GM21786 (cell line): Measurements from ENCODE around the gene PPP1R18.

Experiments used
- ATAC-seq: cut with Tn5 transposase; IDR thresholded peaks from one replicate; pipeline ENCODE4 v1.9.1; 2021; ENCODE audit not compliant: unreplicated experiment

Gene PPP1R18

GRCh38 chr6:30689985-30690384 is 3.5 kb upstream of the PPP1R18 start:
- ATAC-seq, result no peak

DNA sequence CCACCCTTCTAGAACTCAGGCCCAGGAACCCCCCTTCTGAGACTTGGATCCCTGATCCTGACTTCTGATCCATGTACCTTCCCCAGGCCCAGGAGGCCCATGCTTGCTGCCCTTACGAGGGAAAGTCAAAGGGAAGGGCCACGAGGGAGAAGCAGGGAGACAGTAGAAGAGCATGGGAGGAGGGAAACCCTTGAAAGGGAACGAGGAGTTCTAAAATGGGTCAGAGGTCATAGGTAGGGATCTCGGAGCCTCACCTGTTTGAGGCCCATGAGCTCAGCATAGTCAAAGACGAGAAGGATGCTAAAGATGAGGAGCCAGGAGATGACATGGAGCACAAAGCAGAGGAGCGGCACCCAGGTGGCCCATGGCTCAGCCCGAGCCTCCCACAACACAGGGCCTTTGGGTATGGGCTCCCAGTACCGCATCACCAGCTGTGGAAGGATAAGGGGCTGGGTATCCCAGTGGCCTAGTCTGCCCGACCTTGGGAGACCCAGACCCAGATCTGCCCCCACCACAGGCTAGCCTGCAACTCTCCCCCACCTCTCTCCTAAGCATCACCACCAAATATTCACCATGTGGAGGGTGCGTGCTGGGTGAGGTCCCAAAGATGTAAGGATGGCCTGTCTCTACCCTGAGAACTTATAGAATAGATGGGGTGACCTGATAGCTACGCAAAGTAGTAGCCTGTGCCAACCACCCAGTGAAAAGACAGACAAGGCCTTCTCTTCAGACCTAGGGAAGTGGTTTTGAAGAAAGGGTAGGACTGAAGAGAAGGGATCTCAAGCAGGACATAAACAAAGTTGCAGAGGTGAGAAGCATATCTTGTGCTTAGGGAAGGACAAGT is 2.8 kb upstream of the PPP1R18 start:
- ATAC-seq, result no peak

- no peak for ATAC-seq
Observed at GRCh38 chr6:30688569-30688968, 2.1 kb upstream of the PPP1R18 start.

DNA sequence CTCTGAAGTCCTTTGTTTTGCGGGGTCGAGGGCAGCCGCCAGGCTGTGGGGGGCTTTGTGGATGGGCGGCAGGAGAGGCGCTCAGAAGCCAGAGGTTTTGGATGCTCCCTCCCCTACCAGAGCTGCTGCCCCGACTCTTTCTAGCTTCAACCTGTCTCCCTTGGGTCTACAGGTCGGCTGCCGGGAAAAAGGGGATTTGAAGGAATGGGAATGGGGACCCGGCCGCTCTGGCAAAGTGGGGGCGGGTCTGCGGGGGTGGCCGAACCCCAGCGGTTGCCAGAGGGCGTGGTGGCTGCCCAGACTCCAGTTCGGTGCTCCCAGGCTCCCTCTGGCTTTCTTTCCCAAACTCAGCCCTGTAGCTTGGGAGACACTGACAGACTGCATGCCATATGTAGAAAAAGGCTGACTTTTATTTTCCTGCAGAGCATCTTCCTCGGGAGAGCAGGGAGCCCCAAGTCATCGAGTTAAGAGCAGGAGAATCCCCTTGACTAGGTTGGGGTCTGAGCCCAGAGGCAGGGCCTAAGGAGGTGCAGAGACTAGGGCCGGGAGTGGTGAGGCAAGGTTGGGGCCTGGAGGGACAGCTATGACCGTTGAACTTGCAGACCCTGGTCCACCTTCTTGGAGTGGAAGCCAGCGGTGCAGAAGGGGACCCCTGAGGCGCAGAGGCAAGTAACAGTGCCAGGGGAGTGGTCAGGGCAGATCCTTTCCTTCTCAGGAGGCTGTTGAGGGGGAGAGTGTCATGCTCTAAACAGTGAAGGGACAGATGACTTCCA is 1.4 kb upstream of the PPP1R18 start:
- no peak for ATAC-seq

DNA sequence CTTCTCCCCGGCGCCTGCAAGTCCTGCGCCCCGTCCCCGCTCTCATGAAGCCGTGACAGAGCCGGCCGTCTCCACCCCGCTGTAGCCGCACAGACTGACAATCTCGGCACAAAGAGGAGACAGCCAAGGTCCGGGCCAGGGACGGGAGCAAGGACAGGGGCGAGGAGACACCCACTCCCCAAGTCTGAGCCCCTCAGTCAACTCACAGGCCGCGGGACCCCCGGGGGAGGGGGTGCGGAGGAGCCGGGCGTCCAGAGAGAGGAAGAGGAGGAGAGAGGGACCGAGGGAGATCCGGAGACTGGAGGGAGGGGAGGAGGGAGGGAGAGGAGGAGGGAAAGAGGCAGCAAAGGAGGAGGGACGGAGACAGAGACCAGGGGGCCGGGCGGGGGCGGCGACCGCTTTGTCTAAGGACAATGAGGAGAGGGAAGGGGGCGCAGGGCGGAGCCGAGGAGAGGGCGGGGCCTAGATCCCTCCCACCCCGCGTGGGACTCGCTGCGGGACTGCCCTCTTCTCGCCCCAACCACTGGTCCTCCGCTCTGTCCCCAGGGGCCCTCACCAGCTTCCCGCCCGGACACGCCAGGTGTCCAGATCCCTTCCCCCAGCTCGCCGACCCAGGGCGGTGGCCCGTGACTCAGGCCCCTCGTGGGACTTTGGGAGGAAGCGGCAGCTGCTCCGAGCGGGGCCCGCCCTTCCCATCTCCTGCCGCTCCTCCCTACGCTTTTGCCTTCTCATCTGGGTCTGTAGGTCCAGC is 638 bp upstream of the PPP1R18 start:
- ATAC-seq, result peak; percentile 48

- no peak for ATAC-seq
Observed at GRCh38 chr6:30685157-30686008, 1.1 kb downstream of the PPP1R18 start.

GRCh38 chr6:30684386-30685156 is 1.9 kb downstream of the PPP1R18 start:
- no peak for ATAC-seq

DNA sequence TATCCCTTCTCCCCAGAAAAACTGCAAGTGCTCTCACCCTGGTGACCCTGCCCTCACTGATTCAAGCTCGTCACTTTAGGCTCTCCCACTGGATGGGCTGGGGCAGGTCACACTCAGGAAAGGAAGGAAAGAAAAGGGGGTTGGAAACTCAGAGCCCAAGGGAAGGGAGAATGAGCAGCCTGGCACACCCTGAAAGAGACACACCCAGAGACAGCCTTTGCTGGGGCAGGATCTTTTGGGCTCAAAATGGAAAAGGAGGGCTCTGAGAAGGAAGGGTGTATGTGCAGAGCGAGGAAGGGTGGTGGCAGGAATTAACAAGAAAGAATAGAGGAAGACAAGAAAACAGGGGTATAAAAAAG is 2.5 kb downstream of the PPP1R18 start:
- no peak for ATAC-seq

GRCh38 chr6:30683183-30683979 is 3.1 kb downstream of the PPP1R18 start:
- ATAC-seq, result no peak

DNA sequence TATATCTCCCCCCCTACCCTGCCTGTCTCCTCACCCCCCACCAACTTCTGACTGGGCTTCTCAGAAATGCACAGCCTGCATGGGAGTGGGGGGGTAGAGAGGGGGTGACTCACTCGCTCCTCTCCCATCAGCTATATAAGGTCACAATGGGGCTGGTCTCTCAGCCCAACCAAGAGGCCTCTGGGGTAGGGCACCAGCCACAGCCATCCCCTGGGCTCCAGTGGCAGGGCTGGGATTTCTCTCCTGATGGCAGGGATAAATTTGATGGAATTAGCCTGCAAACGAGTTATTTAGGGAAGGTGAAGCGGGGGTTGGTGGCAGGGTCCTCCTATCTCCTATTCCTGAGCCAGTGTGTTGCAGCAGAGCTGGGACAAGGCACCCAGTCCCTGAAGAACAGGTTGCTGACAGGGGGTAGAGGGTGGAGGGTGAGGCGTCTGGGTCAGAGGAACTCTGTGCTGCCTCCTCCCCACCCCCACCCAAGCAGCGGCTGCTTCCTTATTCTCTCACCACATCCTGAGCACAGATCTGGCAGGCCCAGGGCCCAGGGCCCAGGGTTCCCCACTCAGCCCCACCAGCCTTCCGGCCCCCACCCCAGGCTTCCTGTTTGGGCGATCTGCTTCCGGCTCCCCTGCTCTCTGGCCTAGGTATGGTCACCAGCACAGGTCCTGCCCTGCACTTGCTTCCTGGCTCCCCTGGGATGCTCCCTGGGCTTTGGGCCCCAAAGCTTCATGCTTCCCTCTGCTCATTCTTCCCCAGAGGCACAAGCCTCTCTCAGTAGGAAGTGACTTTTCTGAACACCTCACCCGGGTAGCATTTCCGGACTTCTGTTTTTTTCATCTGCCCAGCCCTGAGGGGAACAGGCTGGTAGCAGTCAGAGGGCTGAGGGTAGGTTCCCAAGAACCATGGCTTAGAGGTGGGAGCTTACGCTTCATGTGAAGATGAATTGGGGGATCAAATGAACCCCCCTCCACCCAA is 4.0 kb downstream of the PPP1R18 start:
- peak; percentile 44 for ATAC-seq

DNA sequence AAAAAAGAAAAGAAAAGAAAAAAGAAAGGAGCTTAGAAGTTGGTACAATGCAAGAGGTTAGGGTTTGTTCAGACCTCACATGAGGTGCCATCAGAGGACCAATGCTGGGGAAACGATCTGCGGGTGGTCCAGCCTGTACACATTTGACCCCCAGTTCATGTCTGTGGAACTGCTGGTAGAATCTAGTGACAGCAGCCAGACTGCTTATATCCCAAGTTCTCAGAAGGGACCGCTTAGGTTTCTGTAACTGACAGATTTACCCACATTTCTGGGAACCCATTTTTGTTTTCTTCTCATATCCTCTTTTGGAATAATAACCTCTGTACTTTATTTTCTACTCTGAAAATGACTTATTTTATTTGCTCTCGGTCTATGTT is 4.7 kb downstream of the PPP1R18 start:
- ATAC-seq, result no peak

DNA sequence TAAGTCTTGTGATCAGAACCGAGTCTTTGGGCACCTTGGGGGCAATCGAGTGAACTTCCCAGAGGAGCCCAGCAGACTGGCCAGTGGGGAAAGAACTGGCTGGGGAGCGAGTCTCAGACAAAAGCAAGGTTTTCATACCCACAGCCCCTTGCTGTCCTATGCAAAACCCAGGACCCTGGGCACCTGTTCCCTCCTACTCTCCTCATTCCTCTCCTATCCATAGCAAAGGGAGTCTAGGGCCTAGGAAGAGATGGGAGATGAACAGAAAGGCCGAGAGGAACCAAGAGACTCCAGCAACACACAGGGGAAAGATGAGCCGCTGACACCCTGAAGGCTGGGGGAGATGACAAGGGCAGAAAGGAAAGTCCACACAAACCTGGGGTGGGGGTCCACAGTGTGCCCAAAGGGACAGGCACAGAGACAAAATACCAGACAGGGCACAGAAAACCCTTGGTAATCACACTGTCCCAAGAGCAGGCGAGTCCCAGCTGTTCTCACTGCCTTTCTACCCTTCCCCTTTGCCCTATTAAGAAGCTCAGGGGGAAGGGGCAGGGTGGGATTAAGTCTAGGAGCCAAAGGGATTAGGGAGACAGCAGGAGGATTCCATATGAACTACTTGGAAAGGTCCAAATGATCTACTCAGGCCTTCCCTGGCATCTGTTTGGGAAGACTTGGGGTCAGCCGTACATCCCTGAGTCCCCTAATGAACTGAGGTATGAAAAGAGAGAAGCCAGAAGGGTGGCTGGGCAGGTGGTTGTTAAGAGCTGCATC is 6.5 kb downstream of the PPP1R18 start:
- no peak for ATAC-seq

GRCh38 chr6:30678964-30679726 is 7.3 kb downstream of the PPP1R18 start:
- ATAC-seq, result no peak

DNA sequence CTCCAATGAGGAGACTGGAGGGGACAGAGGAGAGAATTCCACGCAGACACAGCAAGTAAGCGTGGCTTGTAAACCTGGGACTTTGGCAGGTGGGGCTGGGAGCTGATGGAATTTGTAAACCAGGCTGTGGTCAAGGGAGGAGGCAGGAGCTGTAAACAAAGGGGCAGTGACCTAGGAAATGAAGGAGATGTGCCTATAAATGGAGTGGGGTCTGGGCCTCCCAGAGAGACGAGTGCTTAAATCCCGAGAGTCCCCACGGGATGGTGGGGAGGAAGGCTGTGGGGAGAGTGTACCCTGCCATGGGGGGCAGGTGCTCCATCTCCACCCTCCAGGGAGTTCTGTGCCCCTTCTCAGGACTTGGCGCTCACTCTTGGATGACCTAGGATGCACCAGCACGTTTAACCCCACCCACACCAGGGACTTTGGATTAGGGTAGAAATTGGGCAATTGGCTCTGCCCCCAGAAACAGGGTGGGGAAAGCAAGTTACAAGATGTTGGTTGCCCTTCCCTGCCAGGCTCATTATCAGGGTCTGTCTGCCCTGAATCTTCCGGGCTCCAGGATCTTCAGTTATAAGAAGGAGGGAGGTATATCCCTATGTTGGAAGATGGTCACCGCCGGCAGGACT is 9.7 kb downstream of the PPP1R18 start:
- ATAC-seq, result no peak

DNA sequence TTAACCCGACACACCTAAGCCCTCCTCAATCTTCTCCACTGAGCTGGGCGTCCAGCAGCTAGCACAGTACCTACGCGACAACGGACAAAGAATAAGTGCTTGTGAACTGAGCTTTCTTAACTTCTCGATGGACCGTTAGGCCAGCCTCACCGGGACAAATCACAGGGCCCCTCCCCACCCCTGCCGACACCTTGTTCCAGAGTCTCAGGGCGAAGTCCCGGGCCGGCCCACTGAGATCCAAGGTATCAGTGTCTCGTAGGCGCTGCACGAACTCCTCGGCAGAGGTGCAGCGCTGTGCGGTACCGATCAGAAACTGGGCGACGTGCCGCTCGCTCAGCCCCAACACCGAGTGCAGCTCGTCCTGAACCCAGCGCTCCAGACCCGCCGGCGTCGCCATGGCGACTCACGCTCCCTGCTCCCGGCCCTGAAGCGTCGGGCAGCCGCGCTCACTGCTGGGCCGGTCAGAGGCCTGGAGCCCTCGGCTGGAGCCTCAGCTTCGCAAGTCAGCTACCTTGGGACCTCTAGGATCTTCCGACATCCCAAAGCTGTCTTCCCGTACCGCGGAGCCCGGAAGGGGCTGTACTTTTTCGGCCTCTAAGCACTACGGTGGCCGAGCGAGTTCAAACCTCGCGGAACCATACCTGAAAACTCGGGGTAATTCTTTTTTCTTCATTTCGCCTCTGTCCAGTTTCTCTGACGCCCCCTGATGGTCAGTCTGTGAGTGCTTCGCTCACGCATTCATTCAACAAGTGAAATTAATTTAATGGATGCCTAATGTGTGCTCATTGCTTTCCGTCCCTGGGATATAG is 13.8 kb downstream of the PPP1R18 start, which contains the start of gene DHX16:
TSS of gene DHX16 (minus strand) at position 562 of the 809 bp plus-strand sequence. CDS start at position 397, 165 bp downstream.
- peak; percentile 80 for ATAC-seq
